GM12878 (cell line): ENCODE results near the gene ETHE1. TPM values are rescaled to one million over a fixed set of nuclear protein-coding genes. Genes with fewer than 3 reads are reported as not detected.

ENCODE experiments used
- ASH2L ChIP-seq: fragments of 300-600, 200-600 bp; sonication (generic); IDR thresholded peaks from 2 replicates; pipeline ENCODE4 v1.6.1; 2017; ENCODE audit warnings: low read depth, mild to moderate bottlenecking, borderline replicate concordance
- BCL11A ChIP-seq: IDR thresholded peaks from 2 replicates; pipeline ENCODE4 v1.6.1; 2011; ENCODE audit warnings: low read depth, low read length
- IKZF2 ChIP-seq, 2 experiments: fragments of 450-650 bp; IDR thresholded peaks; 2 replicates each; pipeline ENCODE4 v1.6.1; 2017; ENCODE audit warnings: mild to moderate bottlenecking in 2 of 2, moderate library complexity in 2 of 2
- IRF4 ChIP-seq: IDR thresholded peaks from 2 replicates; pipeline ENCODE4 v1.6.1; 2011; ENCODE audit warnings: low read depth, low read length
- POLR2AphosphoS2 ChIP-seq: IDR thresholded peaks from 2 replicates; pipeline ENCODE4 v1.6.1; 2011; ENCODE audit warnings: low read depth, mild to moderate bottlenecking, low read length, improper control_type of control experiment, moderate library complexity
- POU2F2 ChIP-seq: IDR thresholded peaks from 3 replicates; pipeline ENCODE4 v1.6.1; 2011; ENCODE audit warnings: low read depth, mild to moderate bottlenecking, low read length, borderline replicate concordance
- WRNIP1 ChIP-seq: IDR thresholded peaks from 2 replicates; pipeline ENCODE4 v1.6.1; 2011; ENCODE audit warnings: low read depth, low read length, improper control_type of control experiment, borderline replicate concordance
- YY1 ChIP-seq: IDR thresholded peaks from 2 replicates; pipeline ENCODE4 v1.6.1; 2011; ENCODE audit warnings: low read depth, mild to moderate bottlenecking, low read length
- ZNF24 ChIP-seq: fragments of 450-650 bp; IDR thresholded peaks from 2 replicates; pipeline ENCODE4 v1.6.1; 2017; ENCODE audit warnings: antibody characterized with exemption, mild to moderate bottlenecking
- polyA plus RNA-seq, 11 experiments: library from polyadenylated mRNA; depleted of rRNA in 4 of 11; unstranded in 6 of 11; stranded (reverse) in 5 of 11; fragments of >200 nt; fragmentation: Nextera tagmentation in 4 of 11; fragmentation: Illumina TruSeq in 1 of 11; extraction: Ambion mirVana in 4 of 11; extraction: Trizol in 1 of 11; gene quantifications; 1 replicate in 1 of 11; 2 replicates in 10 of 11; pipeline versions ENCODE4 v1.2.1 to v1.2.3, GENCODE V29; 2011 to 2016; ENCODE audit warnings: inconsistent platforms in 2 of 11, missing spikeins in 2 of 11, low read depth in 1 of 11
- total RNA-seq, 4 experiments: library from RNA; depleted of rRNA in 3 of 4; stranded (reverse); fragments of >200 nt in 3 of 4; fragmentation: Illumina TruSeq in 1 of 4; extraction: Trizol in 1 of 4; gene quantifications; 2 replicates each; pipeline versions ENCODE4 v1.2.1 to v1.2.3, GENCODE V29; 2013 to 2021
- TF ChIP-seq, protein P1 (sequence below): IDR thresholded peaks from 2 replicates; pipeline ENCODE4 v1.6.1; 2011; ENCODE audit warnings: mild to moderate bottlenecking, low read depth, low read length, moderate library complexity; ENCODE audit not compliant: insufficient replicate concordance
- TF ChIP-seq, protein P2 (sequence below): fragments of 450-650 bp; IDR thresholded peaks from 2 replicates; pipeline ENCODE4 v1.6.1; 2018; ENCODE audit warnings: borderline replicate concordance, mild to moderate bottlenecking; ENCODE audit not compliant: partially characterized antibody
- TF ChIP-seq, protein P3 (sequence below): fragments of 450-650 bp; IDR thresholded peaks from 2 replicates; pipeline ENCODE4 v1.6.1; 2017; ENCODE audit warnings: antibody characterized with exemption, mild to moderate bottlenecking, moderate library complexity

The ETHE1 gene
- total and polyA plus RNA-seq, 10 of the 15 experiments (the other 5 are each of a cell fraction or from before 2014, with no cell fraction given), result 22.1 to 155 (median 52.7) TPM

DNA sequence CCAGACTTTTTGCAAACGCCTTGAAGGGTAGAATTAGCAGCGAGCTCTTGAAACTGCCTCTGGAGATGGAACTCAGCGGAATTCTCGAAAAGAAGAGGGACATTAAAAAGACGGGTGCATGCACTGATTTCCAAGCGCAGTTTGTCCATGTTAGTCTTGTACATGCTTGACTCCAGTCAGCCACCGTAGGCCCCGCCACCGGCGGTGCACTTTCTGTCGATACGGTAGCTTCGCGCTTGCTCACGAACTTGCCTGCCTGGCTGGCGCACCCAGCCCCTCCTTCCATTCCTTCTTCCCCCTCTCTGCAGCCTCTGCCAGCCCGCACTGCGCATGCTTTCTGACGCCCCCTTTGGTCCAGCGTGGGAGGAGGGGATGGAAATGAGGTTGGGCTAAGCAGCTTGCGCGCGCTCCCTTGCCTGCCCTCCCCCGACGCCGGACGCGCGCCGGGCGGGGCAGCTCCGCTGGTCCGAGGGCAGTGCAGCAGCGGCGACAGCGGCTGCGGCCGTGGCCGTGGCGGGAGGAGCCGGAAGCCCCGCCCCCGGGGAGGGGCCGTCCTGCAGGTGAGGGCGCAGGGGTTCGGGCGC lies 6.1 kb upstream of the ETHE1 start, which contains the start of gene ZNF575 (continued):
- TF ChIP-seq, protein P1, sequence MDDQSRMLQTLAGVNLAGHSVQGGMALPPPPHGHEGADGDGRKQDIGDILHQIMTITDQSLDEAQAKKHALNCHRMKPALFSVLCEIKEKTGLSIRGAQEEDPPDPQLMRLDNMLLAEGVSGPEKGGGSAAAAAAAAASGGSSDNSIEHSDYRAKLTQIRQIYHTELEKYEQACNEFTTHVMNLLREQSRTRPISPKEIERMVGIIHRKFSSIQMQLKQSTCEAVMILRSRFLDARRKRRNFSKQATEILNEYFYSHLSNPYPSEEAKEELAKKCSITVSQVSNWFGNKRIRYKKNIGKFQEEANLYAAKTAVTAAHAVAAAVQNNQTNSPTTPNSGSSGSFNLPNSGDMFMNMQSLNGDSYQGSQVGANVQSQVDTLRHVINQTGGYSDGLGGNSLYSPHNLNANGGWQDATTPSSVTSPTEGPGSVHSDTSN, result no peak
- 0 out of 2 replicates have a peak, but pooled peaks have one; percentile 27 for TF ChIP-seq IRF4
- no peak for TF ChIP-seq POLR2AphosphoS2
- TF ChIP-seq IKZF2 (IDR thresholded peaks at IDR 0.05), result peak in 1 of 2 experiments; percentile 8; a peak in 1 of 4 replicates
- TF ChIP-seq POU2F2, result peak; percentile 29; the same call in 1 of the 3 replicates
- TF ChIP-seq ZNF24, result no peak
- TF ChIP-seq, protein P2, sequence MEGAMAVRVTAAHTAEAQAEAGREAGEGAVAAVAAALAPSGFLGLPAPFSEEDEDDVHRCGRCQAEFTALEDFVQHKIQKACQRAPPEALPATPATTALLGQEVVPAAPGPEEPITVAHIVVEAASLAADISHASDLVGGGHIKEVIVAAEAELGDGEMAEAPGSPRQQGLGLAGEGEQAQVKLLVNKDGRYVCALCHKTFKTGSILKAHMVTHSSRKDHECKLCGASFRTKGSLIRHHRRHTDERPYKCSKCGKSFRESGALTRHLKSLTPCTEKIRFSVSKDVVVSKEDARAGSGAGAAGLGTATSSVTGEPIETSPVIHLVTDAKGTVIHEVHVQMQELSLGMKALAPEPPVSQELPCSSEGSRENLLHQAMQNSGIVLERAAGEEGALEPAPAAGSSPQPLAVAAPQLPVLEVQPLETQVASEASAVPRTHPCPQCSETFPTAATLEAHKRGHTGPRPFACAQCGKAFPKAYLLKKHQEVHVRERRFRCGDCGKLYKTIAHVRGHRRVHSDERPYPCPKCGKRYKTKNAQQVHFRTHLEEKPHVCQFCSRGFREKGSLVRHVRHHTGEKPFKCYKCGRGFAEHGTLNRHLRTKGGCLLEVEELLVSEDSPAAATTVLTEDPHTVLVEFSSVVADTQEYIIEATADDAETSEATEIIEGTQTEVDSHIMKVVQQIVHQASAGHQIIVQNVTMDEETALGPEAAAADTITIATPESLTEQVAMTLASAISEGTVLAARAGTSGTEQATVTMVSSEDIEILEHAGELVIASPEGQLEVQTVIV, result no peak
- TF ChIP-seq ASH2L, result 0 out of 2 replicates have a peak, but pooled peaks have one; percentile 20
- TF ChIP-seq WRNIP1, result no peak
- no peak for TF ChIP-seq BCL11A
- TF ChIP-seq, protein P3, sequence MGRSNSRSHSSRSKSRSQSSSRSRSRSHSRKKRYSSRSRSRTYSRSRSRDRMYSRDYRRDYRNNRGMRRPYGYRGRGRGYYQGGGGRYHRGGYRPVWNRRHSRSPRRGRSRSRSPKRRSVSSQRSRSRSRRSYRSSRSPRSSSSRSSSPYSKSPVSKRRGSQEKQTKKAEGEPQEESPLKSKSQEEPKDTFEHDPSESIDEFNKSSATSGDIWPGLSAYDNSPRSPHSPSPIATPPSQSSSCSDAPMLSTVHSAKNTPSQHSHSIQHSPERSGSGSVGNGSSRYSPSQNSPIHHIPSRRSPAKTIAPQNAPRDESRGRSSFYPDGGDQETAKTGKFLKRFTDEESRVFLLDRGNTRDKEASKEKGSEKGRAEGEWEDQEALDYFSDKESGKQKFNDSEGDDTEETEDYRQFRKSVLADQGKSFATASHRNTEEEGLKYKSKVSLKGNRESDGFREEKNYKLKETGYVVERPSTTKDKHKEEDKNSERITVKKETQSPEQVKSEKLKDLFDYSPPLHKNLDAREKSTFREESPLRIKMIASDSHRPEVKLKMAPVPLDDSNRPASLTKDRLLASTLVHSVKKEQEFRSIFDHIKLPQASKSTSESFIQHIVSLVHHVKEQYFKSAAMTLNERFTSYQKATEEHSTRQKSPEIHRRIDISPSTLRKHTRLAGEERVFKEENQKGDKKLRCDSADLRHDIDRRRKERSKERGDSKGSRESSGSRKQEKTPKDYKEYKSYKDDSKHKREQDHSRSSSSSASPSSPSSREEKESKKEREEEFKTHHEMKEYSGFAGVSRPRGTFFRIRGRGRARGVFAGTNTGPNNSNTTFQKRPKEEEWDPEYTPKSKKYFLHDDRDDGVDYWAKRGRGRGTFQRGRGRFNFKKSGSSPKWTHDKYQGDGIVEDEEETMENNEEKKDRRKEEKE, result no peak
- TF ChIP-seq YY1, result peak; percentile 61
